B cell (primary cell): ENCODE data around the gene MYO1B. TPM values are rescaled to one million over a fixed set of nuclear protein-coding genes. Genes with fewer than 3 reads are reported as not detected.

Experiments used
- ATAC-seq: fragments of 200-7000 bp; cut with Tn5 transposase; one replicate; pipeline ENCODE4 v1.10.0; 2021; ENCODE audit warnings: low read depth, mild to moderate bottlenecking, moderate number of reproducible peaks, moderate library complexity
- CTCF ChIA-PET: fragments of 350-600 bp; sonication (Branson Sonifier 250); formaldehyde crosslinking; loops from one replicate; lab custom pipeline; 2021; ENCODE audit warnings: antibody characterized with exemption, inconsistent platforms; lab: Charles Lee
- POLR2A ChIA-PET: fragments of 350-600 bp; sonication (Branson Sonifier 250); formaldehyde crosslinking; loops from one replicate; lab custom pipeline; 2021; ENCODE audit warnings: antibody characterized with exemption; lab: Charles Lee
- DNase-seq: peaks from one replicate; pipeline ENCODE4 v3.0.0; 2013
- H2AFZ ChIP-seq: 2 replicates; pipeline ENCODE4 v1.6.1; 2012; ENCODE audit warnings: mild to moderate bottlenecking, low read depth, low read length; ENCODE audit not compliant: insufficient read depth, poor library complexity, severe bottlenecking
- H3K27ac ChIP-seq, 2 donors: 1 replicate in 1 of 2; 2 replicates in 1 of 2; pipeline ENCODE4 v1.5.1; 2012 to 2013; ENCODE audit warnings: low read length in 2 of 2, mild to moderate bottlenecking in 2 of 2, moderate library complexity in 1 of 2
- H3K27me3 ChIP-seq, 4 experiments: fragments of 200-600 bp in 1 of 4; sonication (generic) in 1 of 4; replicated peaks in 1 of 4; 1 replicate in 2 of 4; 2 replicates in 2 of 4; pipeline versions ENCODE4 v1.6.1 to v1.7.0; 2013 to 2016; ENCODE audit warnings: low read length in 3 of 4, mild to moderate bottlenecking in 2 of 4, mixed read lengths in 1 of 4, moderate library complexity in 1 of 4; ENCODE audit not compliant: insufficient read depth in 4 of 4, control insufficient read depth in 3 of 4; ENCODE audit errors: control extremely low read depth in 1 of 4
- H3K36me3 ChIP-seq, 2 experiments: replicated peaks in 1 of 2; 1 replicate in 1 of 2; 2 replicates in 1 of 2; pipeline versions ENCODE4 v1.6.1 to v1.7.1; 2013; ENCODE audit warnings: low read length in 1 of 2; ENCODE audit not compliant: insufficient read depth in 2 of 2, control insufficient read depth in 1 of 2; ENCODE audit errors: control extremely low read depth in 1 of 2, extremely low read depth in 1 of 2
- H3K4me1 ChIP-seq, 2 donors: fragments of 200-600 bp in 1 of 2; sonication (generic) in 1 of 2; 1 replicate in 1 of 2; 2 replicates in 1 of 2; pipeline versions ENCODE4 v1.5.1 to v1.6.1; 2013 to 2017; ENCODE audit warnings: low read length in 2 of 2; ENCODE audit not compliant: control insufficient read depth in 2 of 2, insufficient read depth in 2 of 2
- H3K4me2 ChIP-seq: replicated peaks from 2 replicates; pipeline ENCODE3; 2012; ENCODE audit warnings: mild to moderate bottlenecking, low read depth, low read length; ENCODE audit not compliant: poor library complexity, severe bottlenecking
- H3K4me3 ChIP-seq, 5 experiments: fragments of 200-600 bp in 1 of 5; sonication (generic) in 1 of 5; 1 replicate in 3 of 5; 2 replicates in 2 of 5; pipeline versions ENCODE4 v1.5.1 to v1.7.0; 2011 to 2016; ENCODE audit warnings: low read length in 4 of 5, mild to moderate bottlenecking in 4 of 5, low read depth in 2 of 5, control low read depth in 1 of 5, moderate library complexity in 1 of 5; ENCODE audit not compliant: insufficient read depth in 1 of 5; ENCODE audit errors: control extremely low read depth in 1 of 5, extremely low read depth in 1 of 5
- H3K79me2 ChIP-seq: fragments of 200-600 bp; sonication (generic); one replicate; pipeline ENCODE4 v1.6.0; 2016; ENCODE audit warnings: low read length; ENCODE audit not compliant: control insufficient read depth, insufficient read depth
- H3K9ac ChIP-seq: fragments of 200-600 bp; sonication (generic); 2 replicates; pipeline ENCODE4 v1.6.1; 2017; ENCODE audit warnings: mild to moderate bottlenecking, low read length, moderate library complexity
- H3K9me3 ChIP-seq, 3 donors: one replicate each; pipeline versions ENCODE4 v1.6.1 to v1.7.1; 2013; ENCODE audit warnings: low read length in 2 of 3; ENCODE audit not compliant: control insufficient read depth in 2 of 3, insufficient read depth in 1 of 3; ENCODE audit errors: control extremely low read depth in 1 of 3
- H4K20me1 ChIP-seq: 2 replicates; pipeline ENCODE4 v1.6.0; 2012; ENCODE audit warnings: mild to moderate bottlenecking, low read length; ENCODE audit not compliant: insufficient read depth, control insufficient read depth, poor library complexity, severe bottlenecking
- H3K27ac Mint-ChIP-seq: one replicate; pipeline ENCODE4 v1.8.0; 2021; ENCODE audit warnings: mixed read lengths
- H3K27me3 Mint-ChIP-seq: one replicate; pipeline ENCODE4 v1.8.0; 2021; ENCODE audit warnings: mixed read lengths
- H3K4me1 Mint-ChIP-seq: one replicate; pipeline ENCODE4 v1.8.0; 2021; ENCODE audit warnings: mixed read lengths
- H3K4me3 Mint-ChIP-seq: one replicate; pipeline ENCODE4 v1.8.0; 2021; ENCODE audit warnings: mixed read lengths
- H3K9me3 Mint-ChIP-seq: one replicate; pipeline ENCODE4 v1.8.0; 2022; ENCODE audit warnings: mixed read lengths; ENCODE audit not compliant: insufficient read depth
- EZH2 ChIP-seq: IDR thresholded peaks from 2 replicates; pipeline ENCODE4 v1.6.1; 2012; ENCODE audit warnings: borderline replicate concordance, low read depth, mild to moderate bottlenecking, moderate library complexity, low read length; ENCODE audit not compliant: insufficient read depth, poor library complexity, severe bottlenecking
- WGBS: methylation state at CpG from one replicate; pipeline ENCODE4 v1.1.5; 2013; ENCODE audit warnings: missing lambda C conversion rate; ENCODE audit not compliant: insufficient coverage; 5-methylcytosine and 5-hydroxymethylcytosine counted together
- intact Hi-C: fragments of 100-400 bp; cut with micrococcal nuclease; formaldehyde crosslinking; loops from one replicate; pipeline ENCODE4 v1.10.0; 2022
- polyA plus RNA-seq: library from polyadenylated mRNA; depleted of rRNA; stranded (reverse); fragments of >200 nt; gene quantifications from 2 replicates; pipeline ENCODE4 v1.2.3, GENCODE V29; 2012
- total RNA-seq, 2 donors: library from RNA; stranded (reverse); fragments of 120-200 nt in 1 of 2; gene quantifications; 1 replicate in 1 of 2; 2 replicates in 1 of 2; pipeline versions ENCODE4 v1.2.3 to v1.2.4, GENCODE V29; 2013 to 2022
- TF ChIP-seq, protein P1 (sequence below): fragments of 200-600 bp; IDR thresholded peaks from one replicate; pipeline ENCODE4 v1.8.0; 2022; ENCODE audit warnings: antibody characterized with exemption, mild to moderate bottlenecking

The MYO1B gene
- total and polyA plus RNA-seq, 2 donors (not counting 1 experiment from before 2014, with no cell fraction given): 0.67 to 4.4 TPM

DNA sequence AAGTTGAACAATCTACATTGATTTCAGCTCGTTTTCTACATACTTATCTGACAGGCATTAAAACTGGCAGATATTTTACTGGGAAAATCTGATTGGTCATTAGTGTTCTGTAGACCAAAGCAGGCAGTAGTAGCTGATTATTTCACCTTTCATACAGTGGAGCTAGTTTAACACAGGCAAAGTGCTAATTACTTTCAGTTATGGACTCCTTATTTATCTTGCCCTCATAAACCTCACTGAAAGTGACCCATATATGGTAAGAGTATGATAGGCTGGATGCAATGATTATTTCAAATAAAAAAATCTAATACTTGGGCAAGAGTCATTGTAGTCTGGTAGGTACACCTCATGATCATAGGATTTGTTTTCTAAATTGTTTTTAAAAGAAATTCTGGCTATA lies 129.7 kb downstream of the MYO1B start:
- no CpG with 5 or more reads among the region's 1 CpG for WGBS
- Histone ChIP-seq H3K4me2 (no peak overlapping the region), H2AFZ (no peak overlapping the region), H3K4me1 (peaks cover 4 to 7% of the 10 kb centered on the region in 2 donors), H3K27ac (no peak overlapping the region), H3K27me3 (no peaks in the 10 kb centered on the region), H3K9me3 (no peaks in the 10 kb centered on the region), H4K20me1 (no peaks in the 10 kb centered on the region), H3K4me3 (no peak overlapping the region), H3K79me2 (no peaks in the 10 kb centered on the region), H3K36me3 (no peaks in the 10 kb centered on the region), H3K9ac (no peak overlapping the region)
- intact Hi-C loops: no loop called here
- H3K27ac Mint-ChIP-seq: no peak overlapping the region
- no peak for TF ChIP-seq EZH2
- ATAC-seq: no peak
- H3K4me3 Mint-ChIP-seq: no peak overlapping the region
- peaks cover 11% of the 10 kb centered on the region for H3K4me1 Mint-ChIP-seq
- H3K9me3 Mint-ChIP-seq: no peaks in the 10 kb centered on the region
- no peak for DNase-seq
- CTCF ChIA-PET: interaction anchor here (1.0 kb wide), 1 partner anchor 9 kb away, joined by 3 read pairs; no protein-coding TSS in a partner anchor
- H3K27me3 Mint-ChIP-seq: no peaks in the 10 kb centered on the region
- POLR2A ChIA-PET: no interaction called here

DNA sequence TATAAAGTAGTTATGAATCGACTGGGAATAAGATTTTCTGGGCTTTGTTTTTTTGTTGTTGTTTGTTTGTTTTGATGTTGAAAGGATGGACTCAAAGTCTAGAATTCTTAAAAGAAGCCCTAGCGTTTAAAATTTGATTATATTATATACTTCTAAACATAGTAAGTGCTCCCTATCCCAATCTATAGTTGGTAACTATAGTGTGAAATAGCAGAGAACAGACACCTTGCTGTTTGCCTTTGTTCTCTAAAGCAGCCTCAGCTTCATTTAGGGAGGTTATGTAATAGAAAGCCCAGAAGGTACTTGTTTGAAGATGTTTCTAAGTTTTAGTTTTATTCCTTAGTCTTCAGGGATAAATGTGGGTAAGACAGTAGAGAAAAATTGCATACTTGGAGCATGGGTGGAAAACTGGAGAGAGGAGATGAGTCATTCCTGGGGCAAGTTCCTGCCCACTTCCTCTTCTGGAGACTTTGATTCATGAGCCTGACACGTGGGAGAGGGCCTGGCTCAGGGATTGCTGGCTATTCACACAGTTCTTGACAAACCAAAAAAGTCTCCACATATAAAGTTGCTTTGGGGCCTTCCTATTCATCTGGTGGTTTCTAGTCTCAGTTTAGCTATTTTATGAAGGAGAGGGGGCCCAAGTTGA lies 131.9 kb downstream of the MYO1B start:
- H3K9me3 Mint-ChIP-seq: no peaks in the 10 kb centered on the region

More for the DNA sequence above, 131.9 kb downstream of the MYO1B start:
- Mint-ChIP-seq H3K27ac (no peak overlapping the region), H3K4me1 (peaks cover 11% of the 10 kb centered on the region), H3K4me3 (no peak overlapping the region), H3K27me3 (no peaks in the 10 kb centered on the region)
- ATAC-seq (no peak), DNase-seq (no peak)
- peaks cover 4 to 7% of the 10 kb centered on the region in 2 donors for H3K4me1 ChIP-seq
- POLR2A ChIA-PET: no interaction called here
- H3K27me3 ChIP-seq: no peaks in the 10 kb centered on the region
- CTCF ChIA-PET: interaction anchor here (0.5 kb wide), 1 partner anchor 1498 kb away, joined by 4 read pairs; no protein-coding TSS in a partner anchor
- H3K36me3 ChIP-seq: no peaks in the 10 kb centered on the region
- no peaks in the 10 kb centered on the region for H3K9me3 ChIP-seq
- H3K27ac ChIP-seq: no peak overlapping the region
- intact Hi-C loops: no loop called here
- no peaks in the 10 kb centered on the region for H3K79me2 ChIP-seq
- no peak overlapping the region for H3K9ac ChIP-seq
- WGBS: no CpG with 5 or more reads among the region's 3 CpGs
- no peaks in the 10 kb centered on the region for H4K20me1 ChIP-seq
- H2AFZ ChIP-seq: no peak overlapping the region
- TF ChIP-seq EZH2: no peak
- TF ChIP-seq, protein P1, sequence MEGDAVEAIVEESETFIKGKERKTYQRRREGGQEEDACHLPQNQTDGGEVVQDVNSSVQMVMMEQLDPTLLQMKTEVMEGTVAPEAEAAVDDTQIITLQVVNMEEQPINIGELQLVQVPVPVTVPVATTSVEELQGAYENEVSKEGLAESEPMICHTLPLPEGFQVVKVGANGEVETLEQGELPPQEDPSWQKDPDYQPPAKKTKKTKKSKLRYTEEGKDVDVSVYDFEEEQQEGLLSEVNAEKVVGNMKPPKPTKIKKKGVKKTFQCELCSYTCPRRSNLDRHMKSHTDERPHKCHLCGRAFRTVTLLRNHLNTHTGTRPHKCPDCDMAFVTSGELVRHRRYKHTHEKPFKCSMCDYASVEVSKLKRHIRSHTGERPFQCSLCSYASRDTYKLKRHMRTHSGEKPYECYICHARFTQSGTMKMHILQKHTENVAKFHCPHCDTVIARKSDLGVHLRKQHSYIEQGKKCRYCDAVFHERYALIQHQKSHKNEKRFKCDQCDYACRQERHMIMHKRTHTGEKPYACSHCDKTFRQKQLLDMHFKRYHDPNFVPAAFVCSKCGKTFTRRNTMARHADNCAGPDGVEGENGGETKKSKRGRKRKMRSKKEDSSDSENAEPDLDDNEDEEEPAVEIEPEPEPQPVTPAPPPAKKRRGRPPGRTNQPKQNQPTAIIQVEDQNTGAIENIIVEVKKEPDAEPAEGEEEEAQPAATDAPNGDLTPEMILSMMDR: no peak
- no peak overlapping the region for H3K4me3 ChIP-seq
- no peak overlapping the region for H3K4me2 ChIP-seq
